Thyroid gland (tissue), 4 donors: Measurements from ENCODE around the gene NPHP4. TPM values are rescaled to one million over a fixed set of nuclear protein-coding genes. Genes with fewer than 3 reads are reported as not detected.
A peak's percentile ranks its signal among the peaks of the same experiment; 100 is the strongest.

ENCODE experiments used
- DNase-seq, 2 donors: peaks; one replicate each; pipeline ENCODE4 v3.0.0-alpha.2; 2019
- H3K27ac ChIP-seq, 3 donors: fragments of 200-600 bp; sonication (generic); 1 replicate in 2 of 3; 2 replicates in 1 of 3; pipeline ENCODE4 v1.5.1; 2016 to 2019; ENCODE audit warnings: mild to moderate bottlenecking in 1 of 3, moderate library complexity in 1 of 3
- H3K27me3 ChIP-seq: fragments of 200-600 bp; sonication (generic); one replicate; pipeline ENCODE4 v1.5.1; 2019
- H3K36me3 ChIP-seq, 2 donors: fragments of 200-600 bp; sonication (generic); one replicate each; pipeline ENCODE4 v1.5.1; 2016 to 2019
- H3K4me1 ChIP-seq, 2 donors: fragments of 200-600 bp; sonication (generic); one replicate each; pipeline ENCODE4 v1.5.1; 2017 to 2019
- H3K4me3 ChIP-seq, 3 donors: fragments of 200-600 bp; sonication (generic); replicated peaks in 1 of 3; 1 replicate in 2 of 3; 2 replicates in 1 of 3; pipeline ENCODE4 v1.5.1; 2016; ENCODE audit warnings: mild to moderate bottlenecking in 1 of 3
- H3K9me3 ChIP-seq: fragments of 200-600 bp; sonication (generic); one replicate; pipeline ENCODE4 v1.5.1; 2017
- POLR2A ChIP-seq, 2 donors: fragments of 450-650 bp; IDR thresholded peaks; one replicate each; pipeline ENCODE4 v1.6.1; 2017; ENCODE audit warnings: antibody characterized with exemption in 2 of 2, mild to moderate bottlenecking in 2 of 2, moderate library complexity in 1 of 2
- WGBS, 2 donors: methylation state at CpG; one replicate each; pipeline ENCODE4 v1.1.5; 2017; 5-methylcytosine and 5-hydroxymethylcytosine counted together
- intact Hi-C: fragments of 100-400 bp; cut with DNase I; formaldehyde crosslinking; loops from one replicate; pipeline ENCODE4 v1.15.1; 2023
- total RNA-seq, 4 donors: library from RNA; depleted of rRNA; stranded (reverse); fragments of >200 nt; gene quantifications; one replicate each; pipeline ENCODE4 v1.2.3, GENCODE V29; 2016
- TF ChIP-seq, protein P1 (sequence below), 6 experiments: fragments of 200-600 bp in 3 of 6; fragments of 450-650 bp in 3 of 6; sonication (generic) in 3 of 6; IDR thresholded peaks; one replicate each; pipeline ENCODE4 v1.5.1; 2016 to 2019; ENCODE audit warnings: antibody characterized with exemption in 6 of 6, mild to moderate bottlenecking in 2 of 6, inconsistent platforms in 1 of 6, moderate library complexity in 1 of 6

The NPHP4 gene
- total RNA-seq, 4 donors from 2014 or later = 24.3 to 48.3 (median 30.4) TPM

GRCh38 chr1:5886541-5887348 lies 105.5 kb downstream of the NPHP4 start:
- DNase-seq = no peak
- intact Hi-C loops = no loop called here
- no peak for TF ChIP-seq POLR2A (IDR thresholded peaks at IDR 0.05)
- TF ChIP-seq, protein P1, sequence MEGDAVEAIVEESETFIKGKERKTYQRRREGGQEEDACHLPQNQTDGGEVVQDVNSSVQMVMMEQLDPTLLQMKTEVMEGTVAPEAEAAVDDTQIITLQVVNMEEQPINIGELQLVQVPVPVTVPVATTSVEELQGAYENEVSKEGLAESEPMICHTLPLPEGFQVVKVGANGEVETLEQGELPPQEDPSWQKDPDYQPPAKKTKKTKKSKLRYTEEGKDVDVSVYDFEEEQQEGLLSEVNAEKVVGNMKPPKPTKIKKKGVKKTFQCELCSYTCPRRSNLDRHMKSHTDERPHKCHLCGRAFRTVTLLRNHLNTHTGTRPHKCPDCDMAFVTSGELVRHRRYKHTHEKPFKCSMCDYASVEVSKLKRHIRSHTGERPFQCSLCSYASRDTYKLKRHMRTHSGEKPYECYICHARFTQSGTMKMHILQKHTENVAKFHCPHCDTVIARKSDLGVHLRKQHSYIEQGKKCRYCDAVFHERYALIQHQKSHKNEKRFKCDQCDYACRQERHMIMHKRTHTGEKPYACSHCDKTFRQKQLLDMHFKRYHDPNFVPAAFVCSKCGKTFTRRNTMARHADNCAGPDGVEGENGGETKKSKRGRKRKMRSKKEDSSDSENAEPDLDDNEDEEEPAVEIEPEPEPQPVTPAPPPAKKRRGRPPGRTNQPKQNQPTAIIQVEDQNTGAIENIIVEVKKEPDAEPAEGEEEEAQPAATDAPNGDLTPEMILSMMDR (IDR thresholded peaks at IDR 0.05) = no peak
- Histone ChIP-seq H3K36me3 (peaks cover 4 to 5% of the 10 kb centered on the region in 2 donors), H3K27me3 (no peaks in the 10 kb centered on the region), H3K4me3 (no peak overlapping the region), H3K4me1 (peaks cover 12 to 15% of the 10 kb centered on the region in 2 donors), H3K27ac (peak overlapping the region in 1 of 3 donors; percentile 20), H3K9me3 (no peaks in the 10 kb centered on the region)
- 91 to 93% methylated on average over 19 to 20 of the region's 25 CpGs for WGBS, 2 donors

DNA sequence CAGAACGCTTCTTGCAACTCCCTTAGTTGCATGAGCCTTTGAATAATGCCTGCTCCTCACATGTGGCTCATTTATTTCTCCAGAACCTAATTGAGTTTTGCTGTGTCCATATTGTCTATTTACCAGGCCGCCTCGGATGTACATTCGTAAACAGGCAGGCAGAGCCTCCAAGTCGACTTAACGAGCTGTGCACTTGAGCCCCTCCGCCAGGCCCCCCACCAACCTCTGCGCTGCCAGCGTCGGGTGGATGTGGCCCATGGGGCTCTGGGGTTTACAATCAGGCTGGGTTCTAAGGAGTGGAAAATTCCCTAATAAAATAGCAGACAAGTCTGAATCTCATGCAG lies 106.1 kb downstream of the NPHP4 start:
- 89 to 91% methylated on average over 10 of the region's 10 CpGs for WGBS, 2 donors

GRCh38 chr1:5885471-5886139 lies 106.6 kb downstream of the NPHP4 start:
- Histone ChIP-seq H3K27me3 (no peaks in the 10 kb centered on the region), H3K27ac (no peak overlapping the region), H3K4me3 (no peak overlapping the region), H3K4me1 (peaks cover 12 to 15% of the 10 kb centered on the region in 2 donors), H3K9me3 (no peaks in the 10 kb centered on the region), H3K36me3 (peaks cover 4 to 5% of the 10 kb centered on the region in 2 donors)
- TF ChIP-seq, protein P1 (IDR thresholded peaks at IDR 0.05) = no peak
- TF ChIP-seq POLR2A (IDR thresholded peaks at IDR 0.05) = no peak
- no peak for DNase-seq
- WGBS, 2 donors = 88 to 91% methylated on average over 12 to 18 of the region's 18 CpGs
- intact Hi-C loops = no loop called here

More for the DNA sequence above, 106.1 kb downstream of the NPHP4 start:
- H3K36me3 ChIP-seq = peaks cover 4 to 5% of the 10 kb centered on the region in 2 donors
- H3K4me1 ChIP-seq = peaks cover 12 to 15% of the 10 kb centered on the region in 2 donors
- intact Hi-C loops = no loop called here
- H3K9me3 ChIP-seq = no peaks in the 10 kb centered on the region
- no peak overlapping the region for H3K27ac ChIP-seq
- H3K4me3 ChIP-seq = no peak overlapping the region
- TF ChIP-seq, protein P1 (IDR thresholded peaks at IDR 0.05) = no peak
- no peak for TF ChIP-seq POLR2A (IDR thresholded peaks at IDR 0.05)
- H3K27me3 ChIP-seq = no peaks in the 10 kb centered on the region
- no peak for DNase-seq

GRCh38 chr1:5884110-5884509 lies 108.1 kb downstream of the NPHP4 start:
- peaks cover 12 to 15% of the 10 kb centered on the region in 2 donors for H3K4me1 ChIP-seq
- WGBS, 2 donors = 92 to 93% methylated on average over 13 of the region's 13 CpGs
- DNase-seq = no peak
- H3K4me3 ChIP-seq = no peak overlapping the region
- no peaks in the 10 kb centered on the region for H3K27me3 ChIP-seq
- peaks cover 8 to 9% of the 10 kb centered on the region in 2 donors for H3K36me3 ChIP-seq
- TF ChIP-seq, protein P1 (IDR thresholded peaks at IDR 0.05) = no peak
- TF ChIP-seq POLR2A (IDR thresholded peaks at IDR 0.05) = no peak
- no peak overlapping the region for H3K27ac ChIP-seq
- H3K9me3 ChIP-seq = no peaks in the 10 kb centered on the region
- intact Hi-C loops = no loop called here
